Stimulated activated CD8-positive, alpha-beta memory T cell treated with anti-CD3 and anti-CD28 coated beads, Interleukin-12 subunit alpha, Interleukin-12 subunit beta, amount 100 ng/mL, for 1 hour (primary cell): ENCODE results near the gene MRPS31.

ENCODE experiments used
- DNase-seq: peaks from one replicate; pipeline ENCODE4 v3.0.0-alpha.2; 2020; ENCODE audit warnings: low read depth

The MRPS31 gene

GRCh38 chr13:40770934-40771618 lies at the start of gene MRPS31:
Gene MRPS31, minus strand, starts transcription at chr13:40771190. Its CDS starts 54 bp downstream, at chr13:40771136.
- DNase-seq: peak; percentile 93

DNA sequence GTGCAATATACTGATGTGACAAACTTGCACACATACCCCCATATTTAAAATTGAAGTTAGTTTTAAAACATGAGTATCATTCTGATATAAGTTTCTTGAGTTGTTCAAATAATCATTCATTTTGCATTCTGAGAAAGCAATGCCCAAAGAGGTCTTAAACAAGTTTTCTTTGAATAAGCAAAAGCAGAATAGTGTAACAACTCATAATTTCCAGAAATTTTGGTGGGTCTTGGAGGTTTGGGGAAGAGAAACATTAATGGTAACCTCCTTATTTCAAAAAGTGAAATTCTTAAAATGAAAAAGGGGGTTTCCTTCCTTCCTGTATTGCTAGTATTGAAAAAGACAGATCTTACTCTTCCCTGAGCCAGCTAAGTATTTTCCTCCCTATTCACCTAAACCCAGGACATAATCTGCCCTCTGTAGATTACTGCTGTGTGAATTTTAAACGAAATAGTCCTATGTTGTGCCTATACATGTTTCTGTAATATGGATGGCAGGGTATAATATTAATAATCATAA lies 48.9 kb upstream of the MRPS31 start:
- no peak for DNase-seq

- no peak for DNase-seq
These were observed 47.9 kb upstream of the MRPS31 start for GRCh38 chr13:40818926-40819325.

DNA sequence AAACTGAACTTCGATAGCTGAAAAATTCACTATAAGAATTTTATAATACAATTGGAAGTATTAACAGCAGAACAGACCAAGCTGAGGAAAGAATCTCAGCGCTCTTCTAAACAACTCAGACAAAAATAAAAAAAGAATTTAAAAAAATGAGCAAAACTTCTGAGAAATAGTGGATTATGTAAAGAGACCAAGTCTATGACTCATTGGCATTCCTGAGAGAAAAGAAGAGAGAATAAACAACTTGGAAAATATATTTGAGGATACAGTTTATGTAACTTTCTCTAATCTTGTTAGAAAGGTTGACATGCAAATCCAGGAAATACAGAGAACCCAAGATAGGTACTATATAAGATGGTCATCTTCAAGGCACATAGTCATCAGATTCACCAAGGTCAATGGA lies 43.8 kb upstream of the MRPS31 start:
- DNase-seq: no peak

GRCh38 chr13:40813667-40814454 lies 42.9 kb upstream of the MRPS31 start:
- DNase-seq: no peak

DNA sequence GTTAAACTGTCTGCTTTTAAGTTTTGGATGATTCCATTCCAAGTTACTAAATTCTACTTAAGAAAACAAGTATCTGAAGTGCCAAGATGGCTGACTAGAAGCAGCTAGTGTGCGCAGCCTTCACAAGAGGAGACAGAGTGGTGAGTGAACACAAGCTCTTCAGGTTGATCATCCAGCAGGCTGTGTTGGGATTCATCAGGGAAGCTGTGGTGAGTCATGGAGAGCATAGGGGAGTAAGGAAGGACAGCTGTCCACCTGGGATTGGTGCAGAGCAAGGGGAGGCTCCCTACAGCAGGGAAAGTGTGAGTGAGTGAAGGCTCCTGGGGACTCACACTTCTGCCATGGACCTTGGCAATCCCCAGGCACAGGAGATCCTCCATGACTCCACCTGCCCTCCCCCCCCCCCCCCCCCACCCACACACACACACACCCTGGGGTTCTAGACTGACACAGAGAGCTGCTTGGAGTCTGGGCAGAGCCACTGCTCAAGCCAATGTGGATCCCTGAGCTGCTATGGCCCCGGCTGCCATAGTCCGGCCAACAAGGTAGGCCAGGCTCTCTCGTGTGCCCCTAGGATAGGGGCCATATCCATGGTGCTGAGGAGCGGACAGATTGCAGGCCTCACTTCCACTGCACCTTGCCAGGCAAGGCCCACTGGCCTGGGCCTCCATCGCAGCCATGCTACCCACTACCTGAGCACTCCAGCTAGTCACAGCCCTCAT lies 41.9 kb upstream of the MRPS31 start:
- no peak for DNase-seq

- DNase-seq: no peak
These were observed 41.1 kb upstream of the MRPS31 start for GRCh38 chr13:40812102-40812501.

- DNase-seq: no peak
These were observed 38.5 kb upstream of the MRPS31 start for GRCh38 chr13:40809471-40809870.

DNA sequence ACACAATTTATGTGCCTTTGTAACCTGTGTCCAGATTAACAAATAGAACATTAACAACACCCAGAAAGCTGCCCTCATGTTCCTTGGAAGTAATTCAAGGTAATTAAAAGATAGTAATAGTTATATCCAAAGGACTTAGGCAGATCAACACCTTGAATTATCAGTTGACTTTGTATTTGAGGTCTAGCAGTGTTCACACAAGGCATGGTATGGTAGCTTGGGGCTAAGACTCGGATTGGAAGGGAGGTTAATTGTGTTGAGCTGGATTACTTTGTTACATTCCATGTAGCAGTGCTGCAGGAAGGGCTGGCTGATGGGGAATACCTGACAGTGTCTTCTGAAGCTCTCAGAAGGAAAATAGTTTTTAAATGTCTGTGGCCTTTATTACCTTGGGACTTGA lies 35.3 kb upstream of the MRPS31 start:
- no peak for DNase-seq

GRCh38 chr13:40803316-40803715 lies 32.3 kb upstream of the MRPS31 start:
- DNase-seq: no peak

- no peak for DNase-seq
These were observed 30.5 kb upstream of the MRPS31 start for GRCh38 chr13:40801255-40802217.

DNA sequence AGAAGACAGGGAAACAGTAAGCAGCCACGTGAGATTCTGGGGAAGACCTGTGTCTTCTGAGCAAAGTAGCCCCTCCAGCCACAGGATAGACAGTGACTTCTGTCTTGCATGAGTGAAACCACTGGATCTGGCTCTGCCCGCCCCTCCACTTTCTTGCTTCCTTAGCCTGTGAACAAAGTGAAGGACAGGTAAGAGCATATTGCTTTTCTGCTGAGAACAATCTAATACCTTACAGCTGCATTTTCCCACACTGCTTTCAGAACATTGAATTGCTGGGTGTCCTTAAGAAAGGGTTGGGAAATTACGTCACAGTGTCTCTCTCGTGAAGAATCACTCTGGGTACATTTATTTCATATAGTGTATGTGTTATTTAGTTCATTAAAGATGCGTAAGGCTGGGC lies 29.6 kb upstream of the MRPS31 start:
- DNase-seq: no peak

GRCh38 chr13:40799508-40799907 lies 28.5 kb upstream of the MRPS31 start:
- DNase-seq: no peak

DNA sequence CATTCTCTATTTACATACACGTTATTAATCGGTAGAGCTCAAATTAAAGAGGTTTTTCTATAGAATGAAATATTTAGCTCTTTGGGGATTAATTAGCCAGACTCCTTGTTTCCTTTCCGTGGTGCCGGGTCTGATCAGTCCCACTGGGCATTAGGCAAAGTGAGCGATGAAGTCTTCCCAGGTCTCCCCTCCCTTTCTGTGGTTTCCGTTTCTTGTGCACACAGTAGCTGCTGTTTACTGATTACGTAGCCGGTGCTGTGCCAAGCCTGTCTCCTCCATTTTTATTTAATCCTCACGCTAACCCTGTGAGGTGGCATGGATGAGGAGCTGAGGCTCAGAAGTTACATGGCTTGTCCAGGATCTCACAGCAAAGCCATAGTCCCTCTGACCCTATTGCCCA lies 27.4 kb upstream of the MRPS31 start:
- no peak for DNase-seq

GRCh38 chr13:40796649-40797048 lies 25.7 kb upstream of the MRPS31 start:
- no peak for DNase-seq

- no peak for DNase-seq
These were observed 23.7 kb upstream of the MRPS31 start for GRCh38 chr13:40794414-40795368.

- DNase-seq: no peak
These were observed 22.3 kb upstream of the MRPS31 start for GRCh38 chr13:40793339-40793738.

DNA sequence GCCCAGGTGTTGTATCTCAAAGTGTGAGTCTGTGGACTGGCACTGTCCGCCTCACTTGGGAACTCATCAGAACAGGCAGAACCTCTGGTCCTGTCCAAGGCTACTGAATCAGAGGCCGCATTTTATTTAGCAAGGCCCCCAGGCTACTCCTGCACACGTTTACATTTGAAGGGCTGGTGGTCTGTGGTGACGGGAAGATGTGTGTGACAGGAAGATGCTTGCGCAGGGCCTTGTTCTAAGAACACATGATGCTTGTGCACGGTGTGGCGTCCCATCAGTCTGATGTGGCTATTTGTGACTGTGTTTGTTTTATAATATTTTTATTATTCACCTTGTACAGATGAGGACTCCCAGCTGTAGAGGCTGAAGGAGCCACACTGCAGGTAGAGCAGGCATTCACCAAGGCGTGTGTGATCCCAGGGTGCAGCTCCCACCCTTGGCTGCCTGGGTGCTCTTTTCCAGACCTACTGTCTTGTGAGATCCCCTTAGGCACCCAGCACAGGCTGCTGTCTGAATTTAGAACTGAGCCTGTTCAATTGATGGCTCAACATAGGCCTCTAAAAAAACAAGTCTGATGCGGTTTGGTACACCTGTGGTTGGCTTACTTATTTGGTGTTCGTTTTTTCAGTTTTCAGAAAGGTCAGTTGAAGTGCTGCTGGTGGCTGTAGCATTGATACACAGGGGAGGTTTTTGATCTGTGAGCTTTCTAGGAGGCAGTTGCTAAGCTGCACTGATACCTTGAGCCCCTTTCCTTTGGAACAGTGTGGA lies 21.5 kb upstream of the MRPS31 start:
- no peak for DNase-seq

- no peak for DNase-seq
These were observed 19.2 kb upstream of the MRPS31 start for GRCh38 chr13:40790154-40790616.
